ENCODE measurements around the gene LYVE1.
A peak's percentile ranks its signal among the peaks of the same experiment; 100 is the strongest.

The LYVE1 gene

DNA sequence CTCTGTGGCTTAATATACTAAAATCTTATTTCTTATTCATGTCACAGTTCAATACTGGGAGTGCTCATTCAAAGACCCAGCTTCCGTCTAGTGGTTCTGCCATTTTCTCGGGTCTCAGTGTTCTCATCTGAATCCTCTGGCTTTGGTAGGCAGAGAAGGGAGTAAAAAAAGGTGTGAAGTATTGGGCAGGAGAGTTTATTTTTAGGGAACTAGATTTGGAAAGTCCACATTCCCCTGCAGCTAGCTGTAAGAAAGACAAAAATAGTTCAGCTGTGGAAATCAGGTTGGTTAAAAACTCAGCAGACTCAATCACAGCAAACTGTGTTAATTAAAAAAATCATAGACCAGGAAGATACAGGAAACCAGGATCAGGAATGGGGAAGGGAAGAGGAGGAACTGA, 4.1 kb upstream of the LYVE1 start:
- H3K4me3 ChIP-seq (replicated peaks; ENCODE audit: low read depth, low read length): no peak overlapping the region
- DNase-seq (ENCODE audit: low read depth): no peak
- TF ChIP-seq, protein P1, sequence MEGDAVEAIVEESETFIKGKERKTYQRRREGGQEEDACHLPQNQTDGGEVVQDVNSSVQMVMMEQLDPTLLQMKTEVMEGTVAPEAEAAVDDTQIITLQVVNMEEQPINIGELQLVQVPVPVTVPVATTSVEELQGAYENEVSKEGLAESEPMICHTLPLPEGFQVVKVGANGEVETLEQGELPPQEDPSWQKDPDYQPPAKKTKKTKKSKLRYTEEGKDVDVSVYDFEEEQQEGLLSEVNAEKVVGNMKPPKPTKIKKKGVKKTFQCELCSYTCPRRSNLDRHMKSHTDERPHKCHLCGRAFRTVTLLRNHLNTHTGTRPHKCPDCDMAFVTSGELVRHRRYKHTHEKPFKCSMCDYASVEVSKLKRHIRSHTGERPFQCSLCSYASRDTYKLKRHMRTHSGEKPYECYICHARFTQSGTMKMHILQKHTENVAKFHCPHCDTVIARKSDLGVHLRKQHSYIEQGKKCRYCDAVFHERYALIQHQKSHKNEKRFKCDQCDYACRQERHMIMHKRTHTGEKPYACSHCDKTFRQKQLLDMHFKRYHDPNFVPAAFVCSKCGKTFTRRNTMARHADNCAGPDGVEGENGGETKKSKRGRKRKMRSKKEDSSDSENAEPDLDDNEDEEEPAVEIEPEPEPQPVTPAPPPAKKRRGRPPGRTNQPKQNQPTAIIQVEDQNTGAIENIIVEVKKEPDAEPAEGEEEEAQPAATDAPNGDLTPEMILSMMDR (IDR thresholded peaks at IDR 0.05; ENCODE audit: low read length, missing control alignments): no peak

- TF ChIP-seq, protein P1 (IDR thresholded peaks at IDR 0.05; ENCODE audit: low read length, missing control alignments): no peak
- DNase-seq (ENCODE audit: low read depth): no peak
- no peak overlapping the region for H3K4me3 ChIP-seq (replicated peaks; ENCODE audit: low read depth, low read length)
These were observed 1.0 kb downstream of the LYVE1 start for GRCh38 chr11:10567446-10567845.

GRCh38 chr11:10566257-10566957, 2.1 kb downstream of the LYVE1 start:
- TF ChIP-seq, protein P1 (IDR thresholded peaks at IDR 0.05; ENCODE audit: low read length, missing control alignments): no peak
- no peak overlapping the region for H3K4me3 ChIP-seq (replicated peaks; ENCODE audit: low read depth, low read length)
- DNase-seq (ENCODE audit: low read depth): no peak

GRCh38 chr11:10565493-10565892, 3.0 kb downstream of the LYVE1 start:
- no peak overlapping the region for H3K4me3 ChIP-seq (replicated peaks; ENCODE audit: low read depth, low read length)
- DNase-seq (ENCODE audit: low read depth): no peak
- TF ChIP-seq, protein P1 (IDR thresholded peaks at IDR 0.05; ENCODE audit: low read length, missing control alignments): no peak

DNA sequence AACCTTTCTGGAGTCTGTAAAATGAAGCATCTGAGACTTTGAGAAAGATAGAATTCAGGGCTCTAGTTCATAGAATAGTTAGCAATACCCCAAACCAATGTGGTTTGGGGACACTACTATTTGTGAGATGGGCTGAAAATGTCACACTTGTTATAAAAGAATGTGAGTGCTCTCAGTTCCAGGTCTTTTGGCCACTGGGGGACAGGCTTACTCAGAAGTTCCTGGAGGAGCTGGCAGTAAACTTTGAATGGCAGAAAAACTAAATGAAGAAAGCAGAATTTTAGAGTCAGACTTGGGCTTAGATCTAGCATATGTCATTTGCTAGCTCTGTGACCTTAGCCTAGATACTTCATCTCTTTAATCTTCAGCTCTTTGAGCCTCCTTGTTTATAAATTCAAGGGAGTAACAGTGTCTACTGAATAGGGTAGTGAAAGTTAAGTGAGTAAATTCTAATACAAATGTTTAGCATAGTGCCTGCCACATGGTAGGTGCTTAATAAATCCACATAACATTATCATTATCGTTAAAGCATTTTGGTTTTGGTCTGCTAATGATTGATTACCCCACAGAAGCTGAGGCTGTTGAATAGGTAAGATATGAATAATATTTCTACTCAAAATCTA, 3.7 kb downstream of the LYVE1 start:
- DNase-seq (ENCODE audit: low read depth): peak; percentile 53
- TF ChIP-seq, protein P1 (IDR thresholded peaks at IDR 0.05; ENCODE audit: low read length, missing control alignments): peak; percentile 62
- no peak overlapping the region for H3K4me3 ChIP-seq (replicated peaks; ENCODE audit: low read depth, low read length)

DNA sequence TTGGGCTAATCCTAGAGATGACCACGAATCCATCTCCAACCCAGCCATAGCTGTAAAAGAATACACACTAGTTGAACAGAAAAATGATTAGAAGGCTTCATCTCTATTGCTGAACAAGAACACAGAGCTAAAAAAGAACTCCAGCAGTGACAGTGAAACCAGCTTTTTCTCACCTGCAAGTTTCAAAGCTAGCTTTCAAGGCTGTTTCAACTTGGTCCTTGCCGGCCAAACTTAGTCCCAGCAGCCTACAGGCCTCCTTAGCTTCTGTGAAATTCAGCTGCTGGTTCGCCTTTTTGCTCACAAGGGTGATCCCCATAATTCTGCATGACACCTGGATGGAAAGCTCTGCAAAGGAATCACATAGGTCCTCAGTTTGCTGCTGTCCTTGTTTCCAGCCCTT, 4.4 kb downstream of the LYVE1 start:
- no peak for DNase-seq (ENCODE audit: low read depth)
- H3K4me3 ChIP-seq (replicated peaks; ENCODE audit: low read depth, low read length): no peak overlapping the region
- TF ChIP-seq, protein P1 (IDR thresholded peaks at IDR 0.05; ENCODE audit: low read length, missing control alignments): no peak

DNA sequence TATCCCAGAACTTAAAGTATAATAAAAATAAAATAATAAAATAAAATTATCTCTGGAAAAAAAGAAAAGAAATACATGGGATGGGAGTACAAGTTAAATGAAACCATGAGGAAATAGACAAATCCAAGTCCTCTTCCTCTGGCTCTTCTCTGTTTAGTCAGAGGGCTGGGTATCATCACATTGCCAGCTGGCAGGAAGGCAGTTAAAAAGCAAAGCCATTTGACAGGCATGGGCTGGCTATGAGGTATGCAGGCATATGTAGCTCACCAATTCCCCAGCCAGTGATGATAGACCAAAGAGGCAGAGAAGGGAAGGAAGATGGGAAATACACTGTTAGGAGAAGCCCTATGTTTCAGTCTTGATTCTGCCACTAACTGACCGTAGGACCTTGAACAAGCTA, 6.5 kb downstream of the LYVE1 start:
- no peak for DNase-seq (ENCODE audit: low read depth)
- TF ChIP-seq, protein P1 (IDR thresholded peaks at IDR 0.05; ENCODE audit: low read length, missing control alignments): no peak
- H3K4me3 ChIP-seq (replicated peaks; ENCODE audit: low read depth, low read length): no peak overlapping the region

Measured in fibroblast of pulmonary artery (primary cell).